LNCaP clone FGC (cell line): ENCODE measurements around the gene WNT7B.

Experiments used
- DNase-seq: peaks from one replicate; pipeline ENCODE4 v3.0.0-alpha.2; 2011; ENCODE audit warnings: low read depth
- H3K4me3 ChIP-seq: 2 replicates; pipeline ENCODE4 v1.5.1; 2011; ENCODE audit warnings: mild to moderate bottlenecking, low read depth, low read length, control low read depth
- TF ChIP-seq, protein P1 (sequence below): IDR thresholded peaks from 2 replicates; pipeline ENCODE4 v1.5.1; 2012; ENCODE audit warnings: mild to moderate bottlenecking; ENCODE audit not compliant: control insufficient read depth, insufficient read depth; ENCODE audit errors: extremely low read depth

WNT7B gene

DNA sequence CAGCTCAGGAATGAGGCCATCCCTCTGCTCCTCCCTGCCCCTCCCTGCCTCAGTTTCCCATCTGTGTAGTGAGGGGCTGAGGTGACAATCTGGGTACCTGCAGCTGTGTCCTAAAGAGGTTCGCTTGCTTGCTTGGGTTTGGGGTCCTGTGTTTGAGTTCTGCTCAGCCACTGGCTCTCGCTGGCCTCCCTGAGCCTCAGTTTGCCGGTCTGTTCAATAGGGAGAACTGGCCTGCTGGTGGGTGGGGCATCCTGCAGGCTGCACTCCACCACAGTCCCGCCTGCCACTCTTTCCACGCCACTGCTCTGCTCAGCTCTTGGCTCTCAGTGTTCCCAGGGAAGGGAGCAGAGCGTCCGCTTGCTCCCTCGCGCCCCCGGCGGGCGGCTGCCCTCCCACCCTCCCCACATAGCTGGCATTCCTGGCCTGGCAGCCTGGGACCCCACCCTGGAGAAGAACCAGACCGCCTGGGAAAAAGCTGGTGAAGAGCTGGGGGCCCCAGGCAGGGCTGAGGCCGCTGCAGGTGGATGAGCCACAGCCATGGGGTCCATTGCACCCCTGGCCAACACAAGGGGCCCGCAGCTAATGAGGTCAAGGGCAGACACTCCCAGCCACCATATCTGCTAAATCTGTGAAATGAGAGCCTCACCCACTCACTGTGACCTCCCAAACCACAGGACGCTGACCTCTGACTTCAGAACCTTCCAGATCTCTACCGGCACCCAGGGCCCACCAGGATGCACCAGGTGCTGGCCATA is 15.1 kb downstream of the WNT7B start:
- TF ChIP-seq, protein P1, sequence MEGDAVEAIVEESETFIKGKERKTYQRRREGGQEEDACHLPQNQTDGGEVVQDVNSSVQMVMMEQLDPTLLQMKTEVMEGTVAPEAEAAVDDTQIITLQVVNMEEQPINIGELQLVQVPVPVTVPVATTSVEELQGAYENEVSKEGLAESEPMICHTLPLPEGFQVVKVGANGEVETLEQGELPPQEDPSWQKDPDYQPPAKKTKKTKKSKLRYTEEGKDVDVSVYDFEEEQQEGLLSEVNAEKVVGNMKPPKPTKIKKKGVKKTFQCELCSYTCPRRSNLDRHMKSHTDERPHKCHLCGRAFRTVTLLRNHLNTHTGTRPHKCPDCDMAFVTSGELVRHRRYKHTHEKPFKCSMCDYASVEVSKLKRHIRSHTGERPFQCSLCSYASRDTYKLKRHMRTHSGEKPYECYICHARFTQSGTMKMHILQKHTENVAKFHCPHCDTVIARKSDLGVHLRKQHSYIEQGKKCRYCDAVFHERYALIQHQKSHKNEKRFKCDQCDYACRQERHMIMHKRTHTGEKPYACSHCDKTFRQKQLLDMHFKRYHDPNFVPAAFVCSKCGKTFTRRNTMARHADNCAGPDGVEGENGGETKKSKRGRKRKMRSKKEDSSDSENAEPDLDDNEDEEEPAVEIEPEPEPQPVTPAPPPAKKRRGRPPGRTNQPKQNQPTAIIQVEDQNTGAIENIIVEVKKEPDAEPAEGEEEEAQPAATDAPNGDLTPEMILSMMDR, result no peak
- no peak for DNase-seq
- H3K4me3 ChIP-seq, result no peak overlapping the region

DNA sequence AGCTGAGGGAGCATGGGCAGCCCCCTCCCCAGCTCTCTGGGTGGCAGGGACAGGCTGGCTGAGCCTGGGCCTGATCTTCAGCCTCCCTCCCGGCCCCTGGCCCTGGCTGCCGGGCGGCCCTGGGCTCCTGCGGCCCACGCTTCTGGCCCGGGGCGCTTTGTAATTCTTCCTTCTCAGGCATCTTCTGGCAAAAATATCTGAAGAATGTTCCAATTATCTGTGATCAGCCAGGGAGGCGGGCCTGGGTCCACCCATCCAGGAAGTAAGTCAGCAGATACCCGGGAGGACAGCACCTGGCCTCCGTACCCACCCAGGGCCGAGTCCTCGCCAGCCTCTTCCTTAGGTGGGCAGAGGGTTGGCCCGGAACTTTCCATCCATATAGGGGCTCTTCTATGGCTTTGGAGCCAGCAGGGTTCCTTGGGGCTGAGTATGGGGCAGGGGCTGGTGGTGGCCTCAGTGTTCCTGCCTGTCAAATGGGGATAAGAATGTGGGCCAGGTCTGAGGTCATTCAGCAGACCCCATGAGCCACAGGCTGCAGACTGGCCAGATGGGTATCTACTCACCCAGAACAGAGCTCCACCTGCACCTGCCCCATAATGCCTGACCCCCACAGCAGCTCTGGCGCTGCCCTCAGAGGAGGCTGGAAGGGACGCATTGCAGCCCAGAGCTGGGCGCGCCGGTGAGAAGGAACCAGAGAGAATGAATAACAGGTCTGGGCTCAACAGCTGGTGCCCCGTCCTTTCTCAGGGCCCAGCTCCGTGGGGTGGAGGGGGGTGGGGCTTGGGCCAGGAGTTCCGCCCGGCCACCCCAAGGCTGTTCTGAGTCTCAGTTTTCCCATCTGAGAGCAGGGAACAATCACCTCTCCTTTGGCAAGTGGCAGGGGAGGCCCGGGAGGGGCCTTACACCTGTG is 16.2 kb downstream of the WNT7B start:
- no peak overlapping the region for H3K4me3 ChIP-seq
- TF ChIP-seq, protein P1, result no peak
- no peak for DNase-seq

DNA sequence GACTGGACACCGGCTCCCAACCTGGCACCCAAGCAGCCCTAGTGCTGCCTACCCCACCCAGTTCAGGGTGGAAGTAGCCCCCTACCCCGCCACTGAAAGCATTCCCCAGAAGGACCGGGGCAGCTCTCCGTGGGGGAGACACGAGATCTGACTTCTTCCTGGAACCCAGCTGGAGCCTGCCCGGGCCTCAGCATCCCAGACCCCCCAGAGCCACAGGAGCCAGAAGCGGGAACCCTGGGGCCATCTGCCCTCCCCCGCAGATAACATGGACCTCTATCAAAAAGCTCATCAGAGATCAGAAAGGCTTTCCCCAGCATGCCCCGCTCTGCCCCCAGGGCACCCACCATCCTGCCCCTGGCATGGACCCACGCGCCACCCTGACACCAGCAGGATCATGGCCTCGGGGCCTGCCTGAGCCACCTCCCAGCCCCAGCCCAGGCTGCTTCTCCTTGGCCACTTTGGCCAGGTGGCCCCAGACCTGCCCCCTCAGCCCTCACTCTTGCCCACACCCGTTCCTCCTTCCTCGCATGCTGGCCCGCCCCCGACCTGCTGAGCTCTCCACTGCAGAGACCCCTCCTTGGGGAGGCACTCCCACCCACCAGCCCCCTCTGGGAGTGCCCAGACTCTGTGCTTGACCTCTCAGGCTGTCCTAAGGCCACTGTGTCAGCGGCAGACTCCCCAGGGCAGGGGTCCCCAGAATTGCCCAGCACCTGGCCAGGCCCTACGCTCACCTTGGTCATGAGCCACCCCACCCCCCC is 17.1 kb downstream of the WNT7B start:
- TF ChIP-seq, protein P1, result no peak
- no peak for DNase-seq
- no peak overlapping the region for H3K4me3 ChIP-seq

DNA sequence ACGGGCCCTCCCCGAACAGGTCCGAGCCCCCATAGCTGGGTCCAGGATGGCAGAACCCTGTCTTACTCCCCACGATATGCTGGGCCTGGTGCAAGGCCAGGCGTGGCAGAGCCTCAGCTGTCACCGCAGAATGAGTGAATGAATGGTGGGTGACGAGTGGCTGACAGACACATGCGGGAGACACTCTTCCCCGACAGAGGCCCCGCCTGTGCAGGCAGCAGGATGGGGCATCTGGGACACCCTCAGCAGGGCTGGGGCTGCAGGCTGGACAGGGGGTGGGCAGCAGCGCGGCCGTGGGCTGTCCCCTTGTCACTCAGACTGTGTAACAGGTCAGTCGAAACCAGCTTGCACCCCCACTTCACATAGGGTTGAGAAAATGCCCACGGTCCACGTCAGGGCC is 18.0 kb downstream of the WNT7B start:
- no peak overlapping the region for H3K4me3 ChIP-seq
- DNase-seq, result no peak
- TF ChIP-seq, protein P1, result no peak

DNA sequence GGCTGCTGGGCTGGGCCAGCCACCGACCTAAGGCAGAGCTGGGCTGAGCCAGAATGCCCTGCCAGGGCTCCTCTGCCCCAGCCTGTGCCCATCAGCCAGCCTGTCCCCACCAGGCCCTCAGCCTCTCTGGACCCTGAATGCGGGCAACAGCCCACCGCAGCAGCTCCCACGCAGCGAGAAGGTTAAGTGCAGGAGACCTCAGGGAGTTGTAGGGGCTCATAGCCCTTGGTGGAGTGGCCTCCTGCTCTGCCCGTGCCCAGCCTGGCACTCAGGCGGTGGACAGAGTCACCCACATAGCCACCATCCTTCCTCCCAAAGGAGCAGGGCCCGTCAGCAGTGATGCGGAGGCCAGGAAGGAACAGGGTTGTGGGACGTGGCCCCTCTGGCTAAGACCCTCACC is 19.1 kb downstream of the WNT7B start:
- DNase-seq, result no peak
- TF ChIP-seq, protein P1, result no peak
- H3K4me3 ChIP-seq, result no peak overlapping the region

DNA sequence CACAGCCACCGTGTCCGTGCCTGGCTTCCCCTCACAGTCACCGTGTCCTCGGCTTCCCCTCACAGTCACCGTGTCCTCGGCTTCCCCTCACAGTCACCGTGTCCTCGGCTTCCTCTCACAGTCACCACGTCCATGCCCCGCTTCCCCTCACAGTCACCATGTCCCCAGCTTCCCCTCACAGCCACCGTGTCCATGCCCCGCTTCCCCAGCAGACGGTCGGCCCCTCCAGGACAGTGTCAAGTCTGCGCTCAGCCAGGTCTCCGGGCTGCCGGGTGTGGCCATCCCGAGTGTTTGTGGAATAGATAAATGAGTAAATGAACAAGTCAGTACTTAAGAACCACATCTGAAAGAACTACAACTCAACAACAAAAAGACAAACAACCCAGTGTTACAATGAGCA is 23.8 kb downstream of the WNT7B start:
- no peak for DNase-seq
- H3K4me3 ChIP-seq, result no peak overlapping the region
- TF ChIP-seq, protein P1, result no peak
